Neural crest cell (in vitro differentiated cells): ENCODE measurements around the gene TDO2. TPM values are rescaled to one million over a fixed set of nuclear protein-coding genes. Genes with fewer than 3 reads are reported as not detected.
"Not testable (repeated sequence)": the region's sequence is repeated elsewhere in the genome, so short reads cannot be mapped to it uniquely, and the experiment has no call there.

ENCODE experiments used
- DNase-seq: peaks from one replicate; pipeline ENCODE4 v3.0.0; 2021; ENCODE audit warnings: low read depth, mixed read lengths, low spot score
- H3K27ac Mint-ChIP-seq: one replicate; pipeline ENCODE4 v1.8.0; 2021; ENCODE audit warnings: mild to moderate bottlenecking, mixed read lengths; ENCODE audit not compliant: unreplicated experiment
- H3K27me3 Mint-ChIP-seq: 2 replicates; pipeline ENCODE4 v1.8.0; 2021; ENCODE audit warnings: low read depth, mild to moderate bottlenecking, mixed read lengths
- H3K36me3 Mint-ChIP-seq: 2 replicates; pipeline ENCODE4 v1.8.0; 2021; ENCODE audit warnings: low read depth, mild to moderate bottlenecking, mixed read lengths
- H3K4me1 Mint-ChIP-seq: 2 replicates; pipeline ENCODE4 v1.8.0; 2021; ENCODE audit warnings: mixed read lengths
- H3K4me3 Mint-ChIP-seq: one replicate; pipeline ENCODE4 v1.8.0; 2021; ENCODE audit warnings: mild to moderate bottlenecking, mixed read lengths
- H3K9me3 Mint-ChIP-seq: 2 replicates; pipeline ENCODE4 v1.8.0; 2021; ENCODE audit warnings: mixed read lengths
- total RNA-seq: library from RNA; stranded (reverse); gene quantifications from 2 replicates; pipeline ENCODE4 v1.2.1, GENCODE V29; 2021
- TF ChIP-seq, protein P1 (sequence below): fragments of 200-600 bp; sonication (generic); conservative IDR thresholded peaks from 2 replicates; pipeline ENCODE4 v1.5.0; 2021; ENCODE audit warnings: antibody characterized with exemption, mild to moderate bottlenecking

TDO2 gene
- total RNA-seq, 1 donor from 2014 or later = not detected

DNA sequence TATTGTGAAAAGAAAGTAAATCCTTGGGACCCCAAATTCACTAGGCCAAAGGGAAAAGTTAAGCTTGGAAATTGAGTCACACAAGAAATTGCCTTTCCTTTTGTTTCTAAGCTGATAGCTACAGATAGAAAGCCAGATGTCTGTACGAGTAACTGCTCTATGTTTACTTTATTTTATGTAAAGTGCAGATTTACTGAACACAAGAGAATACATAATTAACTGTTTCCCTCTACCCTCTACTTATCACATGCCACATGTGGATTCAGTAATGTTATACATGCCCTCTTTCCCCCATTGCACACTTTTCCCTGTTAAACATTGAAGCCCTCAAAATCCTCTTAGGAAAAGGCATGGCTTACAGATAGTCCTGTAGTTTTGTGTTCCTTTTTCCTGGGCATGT, 16.5 kb upstream of the TDO2 start:
- H3K4me1 Mint-ChIP-seq = peaks cover 4% of the 10 kb centered on the region
- no peak overlapping the region for H3K4me3 Mint-ChIP-seq
- peaks cover 9% of the 10 kb centered on the region for H3K36me3 Mint-ChIP-seq
- no peaks in the 10 kb centered on the region for H3K27me3 Mint-ChIP-seq
- TF ChIP-seq, protein P1, sequence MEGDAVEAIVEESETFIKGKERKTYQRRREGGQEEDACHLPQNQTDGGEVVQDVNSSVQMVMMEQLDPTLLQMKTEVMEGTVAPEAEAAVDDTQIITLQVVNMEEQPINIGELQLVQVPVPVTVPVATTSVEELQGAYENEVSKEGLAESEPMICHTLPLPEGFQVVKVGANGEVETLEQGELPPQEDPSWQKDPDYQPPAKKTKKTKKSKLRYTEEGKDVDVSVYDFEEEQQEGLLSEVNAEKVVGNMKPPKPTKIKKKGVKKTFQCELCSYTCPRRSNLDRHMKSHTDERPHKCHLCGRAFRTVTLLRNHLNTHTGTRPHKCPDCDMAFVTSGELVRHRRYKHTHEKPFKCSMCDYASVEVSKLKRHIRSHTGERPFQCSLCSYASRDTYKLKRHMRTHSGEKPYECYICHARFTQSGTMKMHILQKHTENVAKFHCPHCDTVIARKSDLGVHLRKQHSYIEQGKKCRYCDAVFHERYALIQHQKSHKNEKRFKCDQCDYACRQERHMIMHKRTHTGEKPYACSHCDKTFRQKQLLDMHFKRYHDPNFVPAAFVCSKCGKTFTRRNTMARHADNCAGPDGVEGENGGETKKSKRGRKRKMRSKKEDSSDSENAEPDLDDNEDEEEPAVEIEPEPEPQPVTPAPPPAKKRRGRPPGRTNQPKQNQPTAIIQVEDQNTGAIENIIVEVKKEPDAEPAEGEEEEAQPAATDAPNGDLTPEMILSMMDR = no peak
- H3K27ac Mint-ChIP-seq = no peak overlapping the region
- H3K9me3 Mint-ChIP-seq = peaks cover 13% of the 10 kb centered on the region
- no peak for DNase-seq

DNA sequence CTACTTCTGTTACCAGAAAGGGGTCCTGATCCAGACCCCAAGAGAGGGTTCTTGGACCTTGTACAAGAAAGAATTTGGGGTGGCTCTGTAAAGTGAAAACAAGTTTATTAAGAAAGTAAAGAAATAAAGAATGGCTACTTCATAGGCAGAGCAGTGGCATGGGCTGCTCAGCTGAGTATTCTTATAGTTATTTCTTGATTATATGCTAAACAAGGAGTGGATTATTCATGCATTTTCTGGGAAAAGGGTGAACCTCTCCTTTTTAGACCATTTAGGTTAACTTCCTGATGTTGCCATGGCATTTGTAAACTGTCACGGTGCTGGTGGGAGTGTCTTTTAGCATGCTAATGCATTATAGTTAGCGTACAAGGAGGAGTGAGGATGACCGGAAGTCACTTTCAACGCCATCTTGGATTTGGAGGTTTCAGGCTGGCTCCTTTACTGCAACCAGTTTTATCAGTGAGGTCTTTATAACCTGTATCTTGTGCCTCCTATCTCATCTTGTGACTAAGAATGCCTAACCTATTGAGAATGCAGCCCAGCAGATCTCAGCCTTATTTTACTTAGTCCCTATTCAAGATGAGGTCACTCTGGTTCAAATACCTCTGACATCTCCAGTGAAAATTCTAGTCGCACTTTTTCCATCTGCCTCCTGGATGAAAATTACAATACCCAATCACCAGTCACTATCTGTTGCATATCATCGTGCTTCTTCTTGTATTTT, 15.5 kb upstream of the TDO2 start:
- Mint-ChIP-seq H3K9me3 (peaks cover 13% of the 10 kb centered on the region), H3K4me3 (no peak overlapping the region)

DNA sequence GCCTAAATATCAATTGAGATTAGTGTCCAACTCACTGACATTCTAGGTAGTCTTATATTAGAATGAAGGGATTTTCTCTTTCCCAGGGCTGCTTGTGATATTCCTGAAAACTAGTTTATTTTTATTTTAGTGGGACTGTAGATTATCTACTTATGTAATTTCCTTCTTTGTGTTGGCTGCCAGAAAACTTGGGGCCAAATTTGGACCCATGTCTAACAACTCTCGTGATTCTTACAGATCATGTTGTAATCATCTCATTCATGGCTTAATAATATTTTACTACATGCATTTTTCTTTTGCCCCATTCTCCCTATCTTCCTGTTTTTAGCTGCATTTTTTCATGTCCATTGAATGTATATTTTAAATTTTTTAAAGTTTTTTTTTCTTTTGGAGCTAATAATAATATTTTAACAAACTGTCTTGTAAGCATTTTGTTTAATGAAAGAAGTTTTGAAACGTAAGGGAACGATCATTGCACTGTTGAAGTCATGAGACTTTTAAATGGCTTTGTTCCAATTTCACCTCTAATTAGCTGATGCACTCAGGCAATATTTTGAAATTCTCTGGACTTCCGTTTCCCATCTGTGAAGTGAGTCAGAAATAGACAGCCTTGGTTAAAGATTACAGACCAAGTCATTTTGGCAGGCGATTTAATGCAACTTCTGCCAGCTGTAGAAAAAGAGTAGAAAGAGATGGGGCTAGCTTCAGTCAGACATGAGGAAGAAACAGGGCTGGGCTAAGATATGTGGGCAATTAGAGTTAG, 14.3 kb upstream of the TDO2 start:
- no peak overlapping the region for H3K27ac Mint-ChIP-seq
- peaks cover 8% of the 10 kb centered on the region for H3K9me3 Mint-ChIP-seq
- H3K36me3 Mint-ChIP-seq = peaks cover 4% of the 10 kb centered on the region
- TF ChIP-seq, protein P1 = no peak
- H3K4me3 Mint-ChIP-seq = no peak overlapping the region
- no peak for DNase-seq
- H3K4me1 Mint-ChIP-seq = peaks cover 4% of the 10 kb centered on the region
- no peaks in the 10 kb centered on the region for H3K27me3 Mint-ChIP-seq

More for the DNA sequence above, 15.5 kb upstream of the TDO2 start:
- H3K4me1 Mint-ChIP-seq = peaks cover 4% of the 10 kb centered on the region
- H3K27me3 Mint-ChIP-seq = no peaks in the 10 kb centered on the region
- H3K27ac Mint-ChIP-seq = no peak overlapping the region
- H3K36me3 Mint-ChIP-seq = peaks cover 7% of the 10 kb centered on the region
- no peak for DNase-seq
- TF ChIP-seq, protein P1 = no peak

DNA sequence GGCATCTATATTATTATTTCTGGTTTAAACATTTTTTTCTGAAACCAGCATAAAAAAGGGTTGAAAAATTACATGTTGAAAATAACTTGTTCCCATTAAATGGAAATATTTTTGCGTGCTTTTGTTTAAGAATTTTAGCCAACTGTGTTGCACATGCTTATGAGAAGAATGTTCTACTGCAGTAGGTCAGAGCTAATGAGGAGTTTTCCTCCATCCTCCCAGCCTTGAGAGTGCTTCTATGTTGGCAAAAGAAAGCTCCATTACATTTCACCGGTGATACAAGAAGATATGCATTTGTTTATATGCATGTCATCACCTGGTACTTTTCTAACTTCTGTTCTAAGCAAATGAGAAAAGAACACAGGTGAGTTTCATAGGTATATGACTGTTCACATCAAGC, 13.6 kb upstream of the TDO2 start:
- Mint-ChIP-seq H3K4me3 (no peak overlapping the region), H3K9me3 (peaks cover 8% of the 10 kb centered on the region), H3K4me1 (peaks cover 4% of the 10 kb centered on the region), H3K27me3 (no peaks in the 10 kb centered on the region), H3K36me3 (peaks cover 4% of the 10 kb centered on the region), H3K27ac (no peak overlapping the region)
- DNase-seq = no peak
- TF ChIP-seq, protein P1 = no peak

DNA sequence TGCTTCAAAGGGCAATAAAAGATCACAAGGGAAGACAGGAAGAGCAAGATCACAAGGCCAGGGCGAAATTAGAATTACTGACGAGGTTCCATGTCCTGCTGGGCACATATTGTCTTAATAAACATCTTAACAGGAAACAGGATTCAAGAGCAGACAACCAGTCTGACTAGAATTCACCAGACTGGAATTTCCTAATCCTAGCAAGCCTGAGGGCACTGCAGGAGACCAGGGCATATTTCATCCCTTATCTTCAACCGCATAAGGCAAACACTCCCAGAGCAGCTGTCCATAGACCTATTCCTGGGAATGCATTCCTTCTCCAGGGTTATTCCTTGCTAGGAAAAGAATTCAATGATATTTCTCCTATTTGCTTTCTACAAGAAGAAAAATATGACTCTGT, 12.4 kb upstream of the TDO2 start:
- no peaks in the 10 kb centered on the region for H3K27me3 Mint-ChIP-seq
- H3K9me3 Mint-ChIP-seq = peaks cover 12% of the 10 kb centered on the region
- no peak overlapping the region for H3K27ac Mint-ChIP-seq
- H3K4me3 Mint-ChIP-seq = no peak overlapping the region
- TF ChIP-seq, protein P1 = no peak
- peaks cover 7% of the 10 kb centered on the region for H3K36me3 Mint-ChIP-seq
- DNase-seq = no peak
- H3K4me1 Mint-ChIP-seq = no peaks in the 10 kb centered on the region

DNA sequence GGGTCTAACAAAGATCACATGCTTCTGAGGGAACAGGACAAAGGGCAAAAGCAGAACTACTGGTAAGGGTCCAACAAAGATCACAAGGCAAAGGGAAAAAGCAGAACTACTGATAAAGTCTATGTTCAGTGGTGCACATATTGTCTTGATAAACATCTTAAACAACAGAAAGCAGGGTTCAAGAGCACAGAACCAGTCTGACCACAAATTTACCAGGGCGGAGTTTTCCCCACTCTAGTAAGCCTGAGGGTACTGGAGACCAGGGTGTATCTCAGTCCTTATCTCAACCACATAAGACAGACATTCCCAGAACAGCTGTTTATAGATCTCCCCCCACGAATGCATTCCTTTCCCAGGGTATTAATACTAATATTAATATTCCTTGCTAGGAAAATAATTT, 5.1 kb upstream of the TDO2 start:
- not testable (repeated sequence) for H3K9me3 Mint-ChIP-seq, H3K36me3 Mint-ChIP-seq, H3K27ac Mint-ChIP-seq, H3K27me3 Mint-ChIP-seq, H3K4me3 Mint-ChIP-seq, DNase-seq
- peaks cover 13% of the 10 kb centered on the region for H3K4me1 Mint-ChIP-seq
